Natural killer cell (primary cell): Measurements from ENCODE around the gene SLC6A1. TPM values are rescaled to one million over a fixed set of nuclear protein-coding genes. Genes with fewer than 3 reads are reported as not detected.

ENCODE experiments used
- ATAC-seq, 3 donors: fragments of 150-1000 bp in 2 of 3; fragments of 200-7000 bp in 1 of 3; cut with Tn5 transposase; 1 replicate in 1 of 3; 2 replicates in 2 of 3; pipeline ENCODE4 v1.10.0; 2021; ENCODE audit warnings: mild to moderate bottlenecking in 2 of 3, moderate library complexity in 2 of 3
- DNase-seq, 2 donors: peaks; one replicate each; pipeline versions ENCODE4 v3.0.0 to v3.0.0-alpha.2; 2013 to 2021; ENCODE audit warnings: mixed read lengths in 1 of 2
- H3K27ac ChIP-seq: one replicate; pipeline ENCODE4 v1.5.1; 2013; ENCODE audit warnings: mild to moderate bottlenecking, low read length
- H3K27me3 ChIP-seq: one replicate; pipeline ENCODE4 v1.6.1; 2013; ENCODE audit warnings: low read length; ENCODE audit not compliant: control insufficient read depth, insufficient read depth
- H3K36me3 ChIP-seq: one replicate; pipeline ENCODE4 v1.6.1; 2013; ENCODE audit warnings: low read length; ENCODE audit not compliant: control insufficient read depth, insufficient read depth
- H3K4me1 ChIP-seq: one replicate; pipeline ENCODE4 v1.6.1; 2013; ENCODE audit warnings: low read length; ENCODE audit not compliant: control insufficient read depth, insufficient read depth
- H3K4me3 ChIP-seq: one replicate; pipeline ENCODE4 v1.5.1; 2013; ENCODE audit warnings: low read length
- H3K9me3 ChIP-seq: one replicate; pipeline ENCODE4 v1.6.1; 2013; ENCODE audit warnings: low read length; ENCODE audit not compliant: control insufficient read depth, insufficient read depth
- H3K27ac Mint-ChIP-seq, 2 donors: one replicate each; pipeline ENCODE4 v1.8.0; 2022; ENCODE audit warnings: mild to moderate bottlenecking in 2 of 2, mixed read lengths in 2 of 2, moderate library complexity in 1 of 2
- H3K27me3 Mint-ChIP-seq, 2 donors: one replicate each; pipeline ENCODE4 v1.8.0; 2022; ENCODE audit warnings: low read depth in 2 of 2, mixed read lengths in 2 of 2
- H3K36me3 Mint-ChIP-seq: one replicate; pipeline ENCODE4 v1.8.0; 2022; ENCODE audit warnings: mixed read lengths
- H3K4me1 Mint-ChIP-seq, 2 donors: one replicate each; pipeline ENCODE4 v1.8.0; 2022; ENCODE audit warnings: mixed read lengths in 2 of 2
- H3K4me3 Mint-ChIP-seq: one replicate; pipeline ENCODE4 v1.8.0; 2022; ENCODE audit warnings: mild to moderate bottlenecking, moderate library complexity, mixed read lengths
- H3K9me3 Mint-ChIP-seq, 2 donors: one replicate each; pipeline ENCODE4 v1.8.0; 2022; ENCODE audit warnings: mixed read lengths in 2 of 2
- CTCF ChIP-seq: fragments of 200-600 bp; IDR thresholded peaks from one replicate; pipeline ENCODE4 v1.8.0; 2022; ENCODE audit warnings: antibody characterized with exemption
- WGBS: methylation state at CpG from one replicate; pipeline ENCODE4 v1.1.7; 2013; ENCODE audit warnings: missing lambda C conversion rate; ENCODE audit not compliant: insufficient coverage; 5-methylcytosine and 5-hydroxymethylcytosine counted together
- intact Hi-C: fragments of 100-400 bp; cut with micrococcal nuclease; formaldehyde crosslinking; loops from one replicate; pipeline ENCODE4 v1.14.2; 2022
- total RNA-seq, 4 donors: library from RNA; stranded (reverse); fragments of 120-200 nt in 1 of 4; gene quantifications; one replicate each; pipeline versions ENCODE4 v1.2.3 to v1.2.4, GENCODE V29; 2013 to 2022

The SLC6A1 gene
- total RNA-seq, 3 donors from 2014 or later (not counting 1 experiment from before 2014, with no cell fraction given) = not detected

GRCh38 chr3:10974131-10974530 lies 18.4 kb upstream of the SLC6A1 start:
- no peak for DNase-seq
- Mint-ChIP-seq H3K4me1 (no peaks in the 10 kb centered on the region), H3K4me3 (no peak overlapping the region), H3K27me3 (peaks cover 15 to 21% of the 10 kb centered on the region in 2 donors), H3K36me3 (no peaks in the 10 kb centered on the region), H3K27ac (no peak overlapping the region), H3K9me3 (no peaks in the 10 kb centered on the region)
- Histone ChIP-seq H3K4me3 (no peak overlapping the region), H3K4me1 (no peaks in the 10 kb centered on the region), H3K9me3 (no peaks in the 10 kb centered on the region), H3K27me3 (no peaks in the 10 kb centered on the region), H3K27ac (no peak overlapping the region), H3K36me3 (no peaks in the 10 kb centered on the region)
- ATAC-seq = no peak
- WGBS = 77% methylated on average over 7 of the region's 7 CpGs
- intact Hi-C loops = no loop called here
- TF ChIP-seq CTCF = no peak

- no peaks in the 10 kb centered on the region for H3K36me3 Mint-ChIP-seq
- TF ChIP-seq CTCF = no peak
- H3K27me3 ChIP-seq = no peaks in the 10 kb centered on the region
- peaks cover 9 to 21% of the 10 kb centered on the region in 2 donors for H3K27me3 Mint-ChIP-seq
- no peak overlapping the region for H3K4me3 ChIP-seq
- H3K27ac ChIP-seq = no peak overlapping the region
- H3K27ac Mint-ChIP-seq = no peak overlapping the region
- no peaks in the 10 kb centered on the region for H3K36me3 ChIP-seq
- DNase-seq (no peak), ATAC-seq (no peak)
- no peaks in the 10 kb centered on the region for H3K4me1 ChIP-seq
- 62% methylated on average over 7 of the region's 7 CpGs for WGBS
- no peak overlapping the region for H3K4me3 Mint-ChIP-seq
- H3K9me3 ChIP-seq = no peaks in the 10 kb centered on the region
- H3K9me3 Mint-ChIP-seq = no peaks in the 10 kb centered on the region
- intact Hi-C loops = no loop called here
- H3K4me1 Mint-ChIP-seq = no peaks in the 10 kb centered on the region
These were observed 17.7 kb upstream of the SLC6A1 start for GRCh38 chr3:10974746-10975375.

- no peak overlapping the region for H3K27ac Mint-ChIP-seq
- DNase-seq (no peak), ATAC-seq (no peak)
- Histone ChIP-seq H3K9me3 (no peaks in the 10 kb centered on the region), H3K36me3 (no peaks in the 10 kb centered on the region), H3K27ac (no peak overlapping the region), H3K4me1 (no peaks in the 10 kb centered on the region), H3K27me3 (no peaks in the 10 kb centered on the region), H3K4me3 (no peak overlapping the region)
- no peak for TF ChIP-seq CTCF
- intact Hi-C loops = no loop called here
- peaks cover 14 to 21% of the 10 kb centered on the region in 2 donors for H3K27me3 Mint-ChIP-seq
- no peaks in the 10 kb centered on the region for H3K36me3 Mint-ChIP-seq
- no peak overlapping the region for H3K4me3 Mint-ChIP-seq
- H3K9me3 Mint-ChIP-seq = no peaks in the 10 kb centered on the region
- no peaks in the 10 kb centered on the region for H3K4me1 Mint-ChIP-seq
- 93% methylated on average over 1 of the region's 1 CpG for WGBS
These were observed 16.8 kb upstream of the SLC6A1 start for GRCh38 chr3:10975695-10976234.

GRCh38 chr3:10976770-10977169 lies 15.8 kb upstream of the SLC6A1 start:
- no peak for TF ChIP-seq CTCF
- no peak for DNase-seq
- Histone ChIP-seq H3K9me3 (no peaks in the 10 kb centered on the region), H3K4me1 (no peaks in the 10 kb centered on the region), H3K27me3 (no peaks in the 10 kb centered on the region), H3K4me3 (no peak overlapping the region), H3K27ac (no peak overlapping the region), H3K36me3 (no peaks in the 10 kb centered on the region)
- H3K27me3 Mint-ChIP-seq = peaks cover 24 to 27% of the 10 kb centered on the region in 2 donors
- no peak overlapping the region for H3K4me3 Mint-ChIP-seq
- H3K36me3 Mint-ChIP-seq = no peaks in the 10 kb centered on the region
- no peak overlapping the region for H3K27ac Mint-ChIP-seq
- H3K4me1 Mint-ChIP-seq = no peaks in the 10 kb centered on the region
- 60% methylated on average over 1 of the region's 1 CpG for WGBS
- no peaks in the 10 kb centered on the region for H3K9me3 Mint-ChIP-seq
- intact Hi-C loops = no loop called here
- ATAC-seq = no peak
